Nucleus accumbens (tissue), 56 donors: ENCODE results near the gene NPAS2.

Experiments
- DNase-seq, 56 donors: peaks; one replicate each; lab custom pipeline; 2025; lab: John Stamatoyannopoulos, UW

The NPAS2 gene

GRCh38 chr2:100960688-100961087, 140.7 kb downstream of the NPAS2 start:
- DNase-seq: no peak

- DNase-seq: no peak
These were observed 142.6 kb downstream of the NPAS2 start for GRCh38 chr2:100962366-100963025.

- no peak for DNase-seq
These were observed 143.1 kb downstream of the NPAS2 start for GRCh38 chr2:100963026-100963375.

GRCh38 chr2:100964222-100964621, 144.3 kb downstream of the NPAS2 start:
- DNase-seq: no peak

GRCh38 chr2:100964681-100965169, 144.8 kb downstream of the NPAS2 start:
- DNase-seq: no peak

- DNase-seq: no peak
These were observed 145.7 kb downstream of the NPAS2 start for GRCh38 chr2:100965596-100965995.

- peak in 1 of 56 donors; percentile 2 for DNase-seq
These were observed 147.8 kb downstream of the NPAS2 start for GRCh38 chr2:100967716-100968115.

GRCh38 chr2:100968146-100969145, 148.5 kb downstream of the NPAS2 start:
- DNase-seq: peak in 3 of 56 donors; percentile 10 to 15 (median 14)

- DNase-seq: no peak
These were observed 150.1 kb downstream of the NPAS2 start for GRCh38 chr2:100969998-100970397.

GRCh38 chr2:100971221-100971620, 151.3 kb downstream of the NPAS2 start:
- no peak for DNase-seq

GRCh38 chr2:100972452-100972851, 152.5 kb downstream of the NPAS2 start:
- no peak for DNase-seq

GRCh38 chr2:100974712-100975520, 155.0 kb downstream of the NPAS2 start:
- DNase-seq: peak in 9 of 56 donors; percentile 8 to 50 (median 20)

GRCh38 chr2:100975521-100975785, 155.5 kb downstream of the NPAS2 start:
- no peak for DNase-seq

GRCh38 chr2:100976061-100976460, 156.1 kb downstream of the NPAS2 start:
- DNase-seq: no peak

GRCh38 chr2:100976645-100977391, 156.9 kb downstream of the NPAS2 start:
- DNase-seq: no peak

- no peak for DNase-seq
These were observed 157.6 kb downstream of the NPAS2 start for GRCh38 chr2:100977511-100977910.

- no peak for DNase-seq
These were observed 158.7 kb downstream of the NPAS2 start for GRCh38 chr2:100978582-100979191.

- no peak for DNase-seq
These were observed 160.1 kb downstream of the NPAS2 start for GRCh38 chr2:100980046-100980445.

GRCh38 chr2:100981011-100981410, 161.1 kb downstream of the NPAS2 start:
- DNase-seq: no peak

- peak in 3 of 56 donors; percentile 20 to 49 (median 22) for DNase-seq
These were observed 162.5 kb downstream of the NPAS2 start for GRCh38 chr2:100982431-100982861.
